MCF 10A (cell line): Measurements from ENCODE around the gene EPHB4. TPM values are rescaled to one million over a fixed set of nuclear protein-coding genes. Genes with fewer than 3 reads are reported as not detected.

ENCODE experiments used
- BruUV-seq: library from RNA; stranded (reverse); fragments of 400-500 nt; replicated peaks from 2 replicates; lab custom pipeline; 2021; lab: Mats Ljungman, UMichigan
- CTCF ChIA-PET: fragments of 300-600 bp; sonication (Branson Sonifier 250); formaldehyde crosslinking; extraction: SDS; loops from one replicate; lab custom pipeline; 2021; ENCODE audit warnings: antibody characterized with exemption, inconsistent platforms; lab: Yijun Ruan, JAX
- POLR2A ChIA-PET: fragments of 300-600, 350-650 bp; sonication (Branson Sonifier 250); formaldehyde crosslinking; extraction: SDS; loops from one replicate; lab custom pipeline; 2020; ENCODE audit warnings: antibody characterized with exemption, inconsistent platforms; lab: Yijun Ruan, JAX
- DNase-seq: peaks from one replicate; pipeline ENCODE4 v3.0.0-alpha.2; 2018; ENCODE audit not compliant: unreplicated experiment
- H3K27ac Mint-ChIP-seq: one replicate; pipeline ENCODE4 v1.8.0; 2022; ENCODE audit warnings: mild to moderate bottlenecking, low read depth, mixed read lengths; ENCODE audit not compliant: unreplicated experiment
- H3K27me3 Mint-ChIP-seq: one replicate; pipeline ENCODE4 v1.8.0; 2022; ENCODE audit warnings: mixed read lengths; ENCODE audit not compliant: insufficient read depth, unreplicated experiment
- H3K36me3 Mint-ChIP-seq: one replicate; pipeline ENCODE4 v1.8.0; 2022; ENCODE audit warnings: mild to moderate bottlenecking, moderate library complexity, mixed read lengths; ENCODE audit not compliant: insufficient read depth, unreplicated experiment
- H3K4me1 Mint-ChIP-seq: one replicate; pipeline ENCODE4 v1.8.0; 2022; ENCODE audit warnings: mixed read lengths; ENCODE audit not compliant: insufficient read depth, unreplicated experiment
- H3K4me3 Mint-ChIP-seq: one replicate; pipeline ENCODE4 v1.8.0; 2022; ENCODE audit warnings: mild to moderate bottlenecking, moderate library complexity, mixed read lengths; ENCODE audit not compliant: unreplicated experiment
- H3K9me3 Mint-ChIP-seq: one replicate; pipeline ENCODE4 v1.8.0; 2022; ENCODE audit warnings: mixed read lengths; ENCODE audit not compliant: unreplicated experiment
- CTCF ChIP-seq: fragments of 200-600 bp; IDR thresholded peaks from one replicate; pipeline ENCODE4 v1.8.0; 2022; ENCODE audit warnings: antibody characterized with exemption, mild to moderate bottlenecking; ENCODE audit not compliant: unreplicated experiment
- intact Hi-C: fragments of 100-400 bp; cut with micrococcal nuclease; formaldehyde crosslinking; loops from 2 replicates; pipeline ENCODE4 v1.14.1; 2022
- total RNA-seq: library from RNA; stranded (reverse); gene quantifications from 2 replicates; pipeline ENCODE4 v1.2.3, GENCODE V29; 2022

The EPHB4 gene
- total RNA-seq, 1 experiment from 2014 or later = 48.8 TPM

- no peak for TF ChIP-seq CTCF
- Mint-ChIP-seq H3K36me3 (peaks cover 13% of the 10 kb centered on the region), H3K4me3 (peak overlapping the region; percentile 43), H3K27ac (peak overlapping the region; percentile 91), H3K4me1 (peaks cover 10% of the 10 kb centered on the region), H3K9me3 (no peaks in the 10 kb centered on the region), H3K27me3 (no peaks in the 10 kb centered on the region)
- intact Hi-C loops = no loop called here
- no TSS peak for BruUV-seq
- POLR2A ChIA-PET = interaction anchor here (0.6 to 1.4 kb wide), 3 partner anchors 9 to 130 kb away, joined by 3 to 7 read pairs (median 3); partner anchors contain the start of gene EPHB4
- CTCF ChIA-PET = interaction anchor here (0.6 to 1.2 kb wide), 5 partner anchors 37 to 579 kb away, joined by 3 to 8 read pairs (median 5); partner anchors contain the start of gene POP7
- no peak for DNase-seq
These were observed 8.8 kb upstream of the EPHB4 start for GRCh38 chr7:100835903-100836811.

- CTCF ChIA-PET = interaction anchor here (1.0 to 1.2 kb wide), 2 partner anchors 30 to 269 kb away, joined by 3 to 5 read pairs; no protein-coding TSS in a partner anchor
- no peak for TF ChIP-seq CTCF
- no peaks in the 10 kb centered on the region for H3K9me3 Mint-ChIP-seq
- H3K36me3 Mint-ChIP-seq = peaks cover 13% of the 10 kb centered on the region
- H3K27me3 Mint-ChIP-seq = no peaks in the 10 kb centered on the region
- POLR2A ChIA-PET = interaction anchor here (1.0 to 1.4 kb wide), 3 partner anchors 10 to 35 kb away, joined by 3 read pairs; partner anchors contain the start of genes SLC12A9 and TRIP6
- H3K27ac Mint-ChIP-seq = no peak overlapping the region
- no TSS peak for BruUV-seq
- no peak overlapping the region for H3K4me3 Mint-ChIP-seq
- intact Hi-C loops = no loop called here
- no peak for DNase-seq
- H3K4me1 Mint-ChIP-seq = peaks cover 16% of the 10 kb centered on the region
These were observed 4.9 kb upstream of the EPHB4 start for GRCh38 chr7:100832281-100832633.

GRCh38 chr7:100830396-100830795 is 3.1 kb upstream of the EPHB4 start:
- DNase-seq = no peak
- no peak overlapping the region for H3K27ac Mint-ChIP-seq
- intact Hi-C loops = no loop called here
- TF ChIP-seq CTCF = no peak
- peaks cover 13% of the 10 kb centered on the region for H3K4me1 Mint-ChIP-seq
- H3K36me3 Mint-ChIP-seq = peaks cover 13% of the 10 kb centered on the region
- POLR2A ChIA-PET = no interaction called here
- no peak overlapping the region for H3K4me3 Mint-ChIP-seq
- CTCF ChIA-PET = no interaction called here
- no peaks in the 10 kb centered on the region for H3K27me3 Mint-ChIP-seq
- no TSS peak for BruUV-seq
- H3K9me3 Mint-ChIP-seq = no peaks in the 10 kb centered on the region

GRCh38 chr7:100829150-100829716 is 1.9 kb upstream of the EPHB4 start:
- ChIA-PET POLR2A (interaction anchor here (1.2 to 1.6 kb wide), 2 partner anchors 23 to 30 kb away, joined by 5 to 8 read pairs; partner anchors contain the start of gene SLC12A9), CTCF (interaction anchor here (0.5 kb wide), 1 partner anchor 29 kb away, joined by 3 read pairs; no protein-coding TSS in a partner anchor)
- no peak for TF ChIP-seq CTCF
- H3K4me3 Mint-ChIP-seq = no peak overlapping the region
- no peak overlapping the region for H3K27ac Mint-ChIP-seq
- no TSS peak for BruUV-seq
- H3K4me1 Mint-ChIP-seq = peaks cover 21% of the 10 kb centered on the region
- H3K36me3 Mint-ChIP-seq = peaks cover 15% of the 10 kb centered on the region
- no peak for DNase-seq
- no peaks in the 10 kb centered on the region for H3K27me3 Mint-ChIP-seq
- intact Hi-C loops = no loop called here
- H3K9me3 Mint-ChIP-seq = no peaks in the 10 kb centered on the region
